Activated naive CD8-positive, alpha-beta T cell (primary cell): Measurements from ENCODE around the gene PAK6.
A peak's percentile ranks its signal among the peaks of the same experiment; 100 is the strongest.

Experiments used
- H3K27ac Mint-ChIP-seq: one replicate; pipeline ENCODE4 v1.8.0; 2021; ENCODE audit warnings: mixed read lengths
- H3K27me3 Mint-ChIP-seq: one replicate; pipeline ENCODE4 v1.8.0; 2021; ENCODE audit warnings: mixed read lengths
- H3K36me3 Mint-ChIP-seq: one replicate; pipeline ENCODE4 v1.8.0; 2021; ENCODE audit warnings: mixed read lengths
- H3K4me1 Mint-ChIP-seq: one replicate; pipeline ENCODE4 v1.8.0; 2021; ENCODE audit warnings: low read depth, mixed read lengths
- H3K4me3 Mint-ChIP-seq: one replicate; pipeline ENCODE4 v1.8.0; 2021; ENCODE audit warnings: mild to moderate bottlenecking, mixed read lengths
- H3K9me3 Mint-ChIP-seq: one replicate; pipeline ENCODE4 v1.8.0; 2021; ENCODE audit warnings: low read depth, mixed read lengths

The PAK6 gene

DNA sequence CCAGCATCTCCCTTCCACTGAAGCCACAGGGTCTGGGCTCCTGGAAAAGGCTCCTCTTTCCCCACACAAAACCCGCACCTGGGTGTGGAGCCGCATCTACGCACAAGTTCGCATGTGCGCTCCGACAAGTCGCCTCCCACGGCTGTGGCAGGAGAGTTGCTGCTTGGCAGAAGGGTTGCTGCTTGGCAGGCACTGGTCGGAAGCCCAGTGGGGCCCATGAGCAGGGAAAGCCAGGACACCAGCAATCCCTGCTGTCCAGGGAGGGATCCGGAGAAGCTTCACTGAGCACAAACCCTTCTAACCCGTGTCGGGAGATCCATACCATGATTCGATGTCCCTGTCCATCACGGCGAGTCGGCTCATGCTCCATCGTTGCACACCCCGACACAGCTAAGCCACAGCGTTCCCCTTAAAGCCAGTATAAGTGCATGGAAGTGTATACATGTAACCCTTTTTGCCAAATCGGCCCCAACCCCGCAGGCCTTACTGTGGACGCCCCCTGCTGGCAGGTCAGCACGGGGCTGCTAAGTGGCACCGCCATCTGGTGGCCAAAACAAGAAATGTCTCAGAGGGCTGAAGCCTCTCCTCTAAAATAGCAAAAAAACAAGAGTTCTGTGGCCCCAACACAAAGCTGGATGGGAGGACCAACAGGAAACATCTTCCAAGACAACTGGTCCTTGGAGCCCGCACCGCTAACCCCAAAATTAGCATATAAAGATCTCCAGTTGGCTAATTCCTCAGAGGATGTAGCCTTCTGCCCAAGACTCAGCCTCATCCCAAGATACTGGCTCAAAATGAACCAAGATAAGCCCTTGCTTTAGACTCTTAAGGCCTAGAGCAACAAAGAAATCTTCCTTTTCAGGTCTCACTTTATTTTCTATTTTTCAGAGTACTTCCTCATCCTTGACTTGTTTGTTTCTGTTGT lies 35.7 kb downstream of the PAK6 start:
- Mint-ChIP-seq H3K9me3 (no peaks in the 10 kb centered on the region), H3K36me3 (no peaks in the 10 kb centered on the region), H3K27me3 (peaks cover 7% of the 10 kb centered on the region), H3K4me3 (no peak overlapping the region), H3K27ac (no peak overlapping the region), H3K4me1 (peaks cover 9% of the 10 kb centered on the region)

DNA sequence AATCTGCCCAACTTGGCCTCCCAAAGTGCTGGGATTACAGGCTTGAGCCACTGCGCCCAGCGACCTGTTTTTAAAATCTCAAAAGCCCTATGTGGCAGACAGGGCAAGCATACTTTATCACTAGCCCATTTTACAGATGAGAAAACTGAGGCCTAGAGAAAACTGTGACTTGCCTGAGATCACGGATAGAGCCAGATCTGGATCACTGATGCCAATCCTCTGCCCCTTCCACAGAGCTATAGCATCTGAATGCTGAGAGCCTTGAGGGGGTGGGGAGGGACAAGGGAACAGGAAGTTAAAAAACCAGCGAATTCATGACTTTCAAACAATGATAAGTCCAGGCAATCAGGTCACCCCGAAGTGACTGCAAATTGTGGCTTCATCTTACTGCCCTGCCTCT lies 36.7 kb downstream of the PAK6 start:
- Mint-ChIP-seq H3K4me3 (no peak overlapping the region), H3K4me1 (peaks cover 9% of the 10 kb centered on the region), H3K27ac (no peak overlapping the region), H3K36me3 (no peaks in the 10 kb centered on the region), H3K27me3 (peaks cover 7% of the 10 kb centered on the region), H3K9me3 (no peaks in the 10 kb centered on the region)

DNA sequence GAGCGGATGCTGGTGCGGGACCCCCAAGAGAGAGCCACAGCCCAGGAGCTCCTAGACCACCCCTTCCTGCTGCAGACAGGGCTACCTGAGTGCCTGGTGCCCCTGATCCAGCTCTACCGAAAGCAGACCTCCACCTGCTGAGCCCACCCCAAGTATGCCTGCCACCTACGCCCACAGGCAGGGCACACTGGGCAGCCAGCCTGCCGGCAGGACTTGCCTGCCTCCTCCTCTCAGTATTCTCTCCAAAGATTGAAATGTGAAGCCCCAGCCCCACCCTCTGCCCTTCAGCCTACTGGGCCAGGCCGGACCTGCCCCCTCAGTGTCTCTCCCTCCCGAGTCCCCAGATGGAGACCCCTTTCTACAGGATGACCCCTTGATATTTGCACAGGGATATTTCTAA lies 37.1 kb downstream of the PAK6 start:
- peaks cover 7% of the 10 kb centered on the region for H3K27me3 Mint-ChIP-seq
- no peak overlapping the region for H3K27ac Mint-ChIP-seq
- no peaks in the 10 kb centered on the region for H3K9me3 Mint-ChIP-seq
- peaks cover 9% of the 10 kb centered on the region for H3K4me1 Mint-ChIP-seq
- H3K4me3 Mint-ChIP-seq, result no peak overlapping the region
- no peaks in the 10 kb centered on the region for H3K36me3 Mint-ChIP-seq

DNA sequence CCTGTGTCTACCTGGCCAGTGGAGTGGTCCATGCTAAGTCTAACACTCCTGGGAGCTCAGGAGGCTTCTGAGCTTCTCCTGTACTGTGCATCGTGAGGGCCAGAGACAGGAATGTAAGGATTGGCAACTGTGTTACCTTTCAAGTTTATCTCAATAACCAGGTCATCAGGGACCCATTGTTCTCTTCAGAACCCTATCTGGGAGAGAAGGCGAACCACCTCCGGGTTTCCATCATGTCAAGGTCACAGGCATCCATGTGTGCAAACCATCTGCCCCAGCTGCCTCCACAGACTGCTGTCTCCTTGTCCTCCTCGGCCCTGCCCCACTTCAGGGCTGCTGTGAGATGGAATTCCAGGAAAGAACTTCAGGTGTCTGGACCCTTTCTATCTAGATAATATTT lies 38.1 kb downstream of the PAK6 start:
- no peaks in the 10 kb centered on the region for H3K9me3 Mint-ChIP-seq
- peaks cover 9% of the 10 kb centered on the region for H3K4me1 Mint-ChIP-seq
- peaks cover 7% of the 10 kb centered on the region for H3K27me3 Mint-ChIP-seq
- H3K4me3 Mint-ChIP-seq, result no peak overlapping the region
- no peak overlapping the region for H3K27ac Mint-ChIP-seq
- no peaks in the 10 kb centered on the region for H3K36me3 Mint-ChIP-seq

DNA sequence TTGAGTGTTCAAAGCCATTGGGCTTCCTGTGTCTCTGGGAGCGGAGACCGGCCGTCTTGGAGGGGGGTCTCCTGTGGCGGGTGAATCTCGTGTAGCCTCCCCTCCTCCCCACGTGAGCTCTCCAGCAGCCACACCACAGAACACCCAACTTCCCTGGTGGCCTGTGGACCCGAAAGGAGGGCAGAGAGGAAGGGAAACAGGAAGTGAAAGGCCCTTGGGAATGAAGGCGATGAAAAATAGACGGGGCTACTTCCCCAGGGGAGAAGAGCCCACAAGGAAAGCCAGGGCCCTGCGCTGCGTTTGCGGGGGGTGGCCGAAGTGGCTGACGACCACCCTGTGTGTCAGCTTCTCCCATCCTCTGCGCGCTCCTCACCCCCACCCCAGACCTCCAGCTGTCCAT lies 38.6 kb downstream of the PAK6 start:
- no peaks in the 10 kb centered on the region for H3K9me3 Mint-ChIP-seq
- H3K4me1 Mint-ChIP-seq, result peaks cover 9% of the 10 kb centered on the region

DNA sequence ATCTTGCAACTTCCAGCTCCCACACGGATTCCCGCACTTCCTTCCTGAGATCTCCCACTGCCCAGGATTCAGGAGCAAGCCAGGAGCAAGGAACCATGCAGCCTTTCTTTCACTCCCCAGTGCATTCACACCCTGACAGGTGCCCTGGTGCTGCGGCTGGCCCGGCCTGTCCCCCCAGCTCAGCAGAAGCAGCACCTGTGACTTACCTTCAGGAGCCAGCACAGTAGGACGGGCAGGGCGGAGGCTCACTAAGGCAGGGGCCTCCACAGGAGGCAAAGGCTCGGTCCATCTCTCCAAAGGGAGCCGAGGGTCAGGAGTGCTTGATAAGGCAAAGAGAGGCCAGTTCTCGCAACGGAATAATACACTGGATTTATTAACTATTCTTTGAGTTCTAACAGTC lies 39.2 kb downstream of the PAK6 start:
- Mint-ChIP-seq H3K27ac (no peak overlapping the region), H3K27me3 (peaks cover 7% of the 10 kb centered on the region)

More for the DNA sequence above, 38.6 kb downstream of the PAK6 start:
- Mint-ChIP-seq H3K27ac (no peak overlapping the region), H3K4me3 (no peak overlapping the region), H3K36me3 (no peaks in the 10 kb centered on the region), H3K27me3 (peaks cover 7% of the 10 kb centered on the region)

DNA sequence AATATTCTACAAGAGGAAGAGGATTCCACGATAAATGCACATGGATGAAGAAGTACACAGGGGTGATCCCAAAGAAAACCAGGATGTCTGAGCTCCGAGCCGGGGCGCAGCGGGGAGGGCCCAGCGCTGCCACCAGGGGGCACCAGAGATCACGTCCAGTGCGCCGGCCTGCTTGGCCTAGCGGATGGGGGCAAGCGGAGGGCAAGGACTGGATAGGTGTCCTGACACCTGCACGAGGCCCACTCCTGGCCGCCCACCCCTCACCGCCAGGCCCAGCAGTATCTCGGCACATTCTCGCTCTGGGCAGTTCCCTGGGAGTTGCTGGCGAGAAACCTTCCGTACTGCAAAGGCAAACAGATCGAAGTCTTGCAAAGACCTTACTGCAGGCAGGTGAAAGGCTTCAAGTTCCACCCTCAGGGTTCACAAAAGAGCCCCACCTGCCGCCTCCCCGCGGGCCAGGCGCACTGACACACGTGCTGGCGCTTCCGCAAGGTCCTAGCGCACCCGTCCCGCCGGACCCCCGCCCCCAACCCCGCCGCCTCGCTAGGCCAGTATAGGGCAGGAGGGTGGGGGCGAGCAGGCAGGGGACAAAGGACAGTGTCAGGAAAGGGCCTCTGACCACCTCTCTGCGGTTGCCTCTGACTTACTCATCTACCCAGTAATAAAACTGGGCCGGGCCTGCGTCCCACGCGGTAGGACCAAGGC lies 40.7 kb downstream of the PAK6 start:
- H3K27ac Mint-ChIP-seq, result no peak overlapping the region
- peaks cover 7% of the 10 kb centered on the region for H3K27me3 Mint-ChIP-seq
- no peak overlapping the region for H3K4me3 Mint-ChIP-seq
- H3K4me1 Mint-ChIP-seq, result peaks cover 9% of the 10 kb centered on the region
- H3K9me3 Mint-ChIP-seq, result no peaks in the 10 kb centered on the region
- H3K36me3 Mint-ChIP-seq, result no peaks in the 10 kb centered on the region

More for the DNA sequence above, 39.2 kb downstream of the PAK6 start:
- H3K4me1 Mint-ChIP-seq, result peaks cover 9% of the 10 kb centered on the region
- no peaks in the 10 kb centered on the region for H3K9me3 Mint-ChIP-seq
- no peak overlapping the region for H3K4me3 Mint-ChIP-seq
- H3K36me3 Mint-ChIP-seq, result no peaks in the 10 kb centered on the region

DNA sequence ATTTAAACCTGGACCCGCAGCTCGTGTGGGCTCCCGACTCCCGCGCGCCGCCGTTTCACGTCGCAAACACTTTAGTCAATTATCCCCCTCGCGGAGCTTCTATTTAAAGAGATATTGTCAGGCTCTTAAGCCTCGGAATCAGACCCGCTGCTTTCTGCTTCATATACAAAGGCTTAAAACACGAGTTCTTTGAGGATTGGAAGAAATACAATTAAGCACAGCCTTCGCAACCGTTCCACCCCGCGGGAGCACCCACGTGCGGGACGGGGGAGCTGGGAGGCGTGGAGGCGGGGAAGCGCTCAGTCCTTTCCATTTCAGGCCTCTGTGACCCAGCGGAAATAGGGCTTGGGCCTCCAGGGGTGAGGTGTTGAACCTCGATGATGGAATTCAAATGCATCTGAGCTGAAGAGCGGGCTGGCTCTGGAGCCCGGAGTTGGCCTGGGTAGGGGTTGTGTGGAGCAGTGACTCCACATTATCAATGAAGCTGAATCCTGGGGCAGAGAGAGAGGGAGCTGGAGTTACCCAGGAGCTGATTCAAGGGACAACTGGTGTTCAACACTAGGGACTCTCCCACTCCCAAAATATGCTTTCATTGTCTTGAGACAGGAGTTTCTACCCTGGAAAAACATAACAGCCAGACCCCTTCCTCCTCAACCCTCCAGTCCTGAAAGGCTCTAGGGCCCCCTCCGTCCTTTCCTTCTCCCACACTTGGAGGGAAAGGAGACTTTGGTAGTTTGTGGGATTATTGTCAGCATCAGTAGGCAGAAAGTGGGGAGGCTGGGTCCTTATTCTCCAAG lies 41.6 kb downstream of the PAK6 start:
- Mint-ChIP-seq H3K9me3 (no peaks in the 10 kb centered on the region), H3K36me3 (no peaks in the 10 kb centered on the region), H3K27ac (no peak overlapping the region), H3K4me3 (no peak overlapping the region), H3K27me3 (peaks cover 7% of the 10 kb centered on the region), H3K4me1 (peaks cover 7% of the 10 kb centered on the region)

DNA sequence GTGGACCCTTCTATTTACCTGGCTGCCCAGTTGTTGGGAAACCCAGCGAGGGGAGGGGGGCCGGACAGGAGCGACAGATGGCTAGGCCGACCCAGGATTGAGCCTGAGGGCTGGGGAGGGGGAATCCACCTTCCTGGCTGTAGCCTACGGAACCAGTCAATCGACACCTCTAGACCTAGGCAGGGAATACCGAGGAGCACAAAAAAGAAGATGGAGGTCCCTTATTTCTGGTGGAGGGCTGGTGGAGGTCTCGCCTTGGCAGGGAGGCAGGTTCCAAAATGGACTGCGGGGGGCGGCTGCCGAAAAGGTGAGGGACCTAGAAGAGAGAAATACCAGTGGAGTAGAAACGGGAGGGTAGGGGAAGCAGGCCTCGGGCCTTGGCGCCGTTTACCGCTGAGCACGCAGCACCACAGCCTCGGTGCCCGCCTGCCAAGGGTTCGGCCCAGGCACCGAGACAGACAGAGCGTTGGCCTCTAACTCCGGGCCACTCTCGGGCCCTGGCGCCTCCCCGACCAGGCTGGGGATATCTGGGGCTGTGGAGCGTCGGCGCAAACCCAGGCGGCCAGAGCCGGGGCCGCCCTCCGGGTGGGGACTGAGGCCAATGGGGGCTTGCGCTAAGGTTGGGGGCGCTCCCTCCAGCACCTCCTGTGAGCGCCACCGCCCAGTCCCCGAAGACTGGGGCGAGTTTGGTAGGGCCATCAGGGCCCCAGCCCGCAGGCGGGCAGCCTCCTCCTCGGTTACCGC lies 42.4 kb downstream of the PAK6 start:
- Mint-ChIP-seq H3K36me3 (no peaks in the 10 kb centered on the region), H3K27me3 (peaks cover 7% of the 10 kb centered on the region), H3K27ac (peak overlapping the region; percentile 68), H3K9me3 (no peaks in the 10 kb centered on the region), H3K4me3 (peak overlapping the region; percentile 61), H3K4me1 (peaks cover 7% of the 10 kb centered on the region)

DNA sequence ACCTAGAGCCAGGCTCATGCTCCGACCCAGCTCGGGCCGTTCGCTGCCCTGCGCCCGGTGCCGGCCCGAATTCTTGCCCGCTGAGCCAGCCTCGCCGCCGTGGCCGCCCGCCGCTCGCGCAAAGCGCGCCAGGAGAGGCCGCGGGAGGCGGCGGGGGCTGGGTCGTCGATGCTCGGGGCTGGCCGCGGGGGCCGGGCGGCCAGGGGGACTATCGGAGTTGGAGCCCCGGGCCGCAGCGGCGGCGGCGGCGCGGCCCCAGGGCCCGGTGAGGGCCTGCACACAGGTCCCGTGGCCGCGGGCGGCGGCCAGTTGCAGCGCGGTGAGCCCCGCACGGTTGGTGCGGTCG lies 42.9 kb downstream of the PAK6 start:
- Mint-ChIP-seq H3K4me3 (no peak overlapping the region), H3K9me3 (no peaks in the 10 kb centered on the region), H3K36me3 (no peaks in the 10 kb centered on the region), H3K27ac (no peak overlapping the region), H3K27me3 (peaks cover 7% of the 10 kb centered on the region), H3K4me1 (peaks cover 7% of the 10 kb centered on the region)

DNA sequence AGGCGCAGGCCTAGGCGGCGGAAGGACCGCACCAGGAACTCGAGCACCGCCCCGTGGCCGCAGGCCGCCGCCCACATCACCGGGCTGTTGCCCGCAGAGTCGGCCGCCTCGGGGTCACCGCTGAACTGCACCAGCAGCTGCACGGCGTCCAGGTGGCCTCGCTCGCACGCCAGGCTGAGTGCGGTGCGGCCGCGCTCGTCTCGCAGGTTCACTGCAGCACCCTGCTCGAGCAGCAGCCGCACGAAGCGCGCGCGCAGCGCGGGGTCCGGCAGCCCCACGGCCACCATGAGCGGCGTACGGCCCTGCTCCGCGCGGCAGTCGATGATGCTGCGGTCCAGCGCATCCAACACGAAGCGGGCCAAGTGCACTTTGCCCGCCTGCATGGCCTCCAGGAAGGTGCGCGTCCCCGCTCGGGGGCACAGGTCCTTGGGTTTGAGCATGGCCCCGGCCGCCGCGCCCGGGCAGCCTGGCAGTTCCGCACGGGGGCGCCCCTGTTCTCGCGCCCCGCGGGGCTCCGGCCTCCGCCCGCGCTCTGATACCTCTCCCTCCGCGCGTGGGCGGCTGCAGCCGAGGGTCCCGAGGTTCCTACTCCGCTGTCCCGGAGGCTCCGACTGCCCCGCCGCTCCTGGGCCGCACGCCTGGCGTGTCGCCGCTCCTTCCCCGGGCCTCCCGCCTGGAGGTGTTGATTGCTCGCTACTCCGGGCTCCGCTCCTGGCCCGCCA lies 43.4 kb downstream of the PAK6 start:
- no peaks in the 10 kb centered on the region for H3K9me3 Mint-ChIP-seq
- H3K27me3 Mint-ChIP-seq, result peaks cover 7% of the 10 kb centered on the region
- H3K27ac Mint-ChIP-seq, result no peak overlapping the region
- no peaks in the 10 kb centered on the region for H3K36me3 Mint-ChIP-seq
- H3K4me1 Mint-ChIP-seq, result peaks cover 6% of the 10 kb centered on the region
- H3K4me3 Mint-ChIP-seq, result peak overlapping the region; percentile 63

DNA sequence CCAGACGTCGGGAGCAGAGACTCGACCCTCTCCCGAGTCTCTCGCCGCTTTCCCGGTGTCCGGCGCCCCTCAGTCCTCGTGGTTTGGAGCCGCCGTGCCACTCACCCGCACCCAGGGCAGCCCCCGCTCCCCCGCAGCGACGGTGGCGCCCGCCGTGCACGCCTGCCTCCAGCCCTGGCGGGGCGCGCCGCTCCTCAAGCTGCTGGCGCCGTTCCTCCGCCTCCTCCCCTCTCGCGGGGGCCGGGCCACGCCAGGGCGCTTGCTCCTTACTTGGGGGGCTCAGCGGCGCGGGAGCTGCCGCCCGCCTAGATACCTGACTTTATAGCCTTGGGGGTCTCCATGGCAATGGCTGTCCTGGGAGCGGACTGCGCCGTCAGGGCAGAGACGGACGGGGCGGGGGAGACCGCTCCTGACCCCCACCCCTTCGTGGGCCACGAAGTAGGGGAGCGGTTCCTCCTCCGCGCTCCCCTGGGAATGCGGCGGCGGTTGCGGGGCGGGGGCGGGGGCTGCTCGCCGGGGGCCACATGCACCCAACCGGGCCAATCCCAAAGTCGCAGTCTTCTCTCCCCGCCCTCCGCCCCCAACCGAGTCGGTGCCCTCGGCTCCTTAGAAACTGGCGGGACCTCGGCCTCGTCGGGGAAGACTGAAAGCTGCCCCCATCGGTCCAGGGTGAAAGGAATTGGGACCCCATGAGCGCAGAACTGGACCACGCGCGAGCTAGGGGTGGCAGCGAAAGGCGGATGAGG lies 44.2 kb downstream of the PAK6 start, which contains the start of gene ANKRD63:
ANKRD63 (minus strand) TSS at position 196 of the 746 bp plus-strand sequence. CDS start 478 bp downstream, outside the sequence.
- Mint-ChIP-seq H3K4me1 (peaks cover 4% of the 10 kb centered on the region), H3K27me3 (peaks cover 7% of the 10 kb centered on the region), H3K4me3 (peak within 1 kb of the TSS; percentile 63), H3K36me3 (no peaks in the 10 kb centered on the region), H3K27ac (no peak within 1 kb of the TSS), H3K9me3 (no peaks in the 10 kb centered on the region)

DNA sequence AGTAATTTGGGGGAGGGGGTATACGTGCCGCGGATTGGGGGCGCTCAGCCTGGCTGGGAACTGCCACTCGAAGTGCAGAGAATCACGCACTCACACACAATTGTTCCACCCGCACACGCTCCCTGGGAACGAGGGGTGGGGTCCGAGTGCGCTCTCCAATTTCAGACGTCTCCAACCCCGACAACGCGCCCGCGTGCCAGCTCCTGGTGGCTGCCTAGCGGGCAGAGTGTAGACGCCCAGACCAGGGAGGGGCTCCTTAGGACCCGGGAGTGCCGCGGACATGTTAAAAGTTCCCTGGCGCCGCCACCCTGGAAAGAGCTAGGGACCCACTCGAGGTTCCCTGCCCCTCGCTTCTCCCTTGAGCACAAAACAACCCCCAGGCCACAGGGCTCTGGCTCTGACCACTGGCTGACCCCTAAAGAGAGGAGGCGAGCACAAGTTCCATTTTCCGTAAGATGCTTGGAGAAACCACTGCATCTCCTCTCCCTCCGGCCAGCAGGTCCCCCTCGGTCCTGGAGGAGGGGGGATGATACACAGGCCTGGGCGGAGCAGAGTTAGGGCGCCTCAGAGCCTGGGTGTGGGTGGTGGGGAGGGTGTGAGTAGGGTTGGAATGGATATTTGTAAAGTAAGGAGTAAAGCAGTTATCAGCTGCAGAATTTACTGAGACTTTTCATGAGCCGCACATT lies 44.9 kb downstream of the PAK6 start:
- Mint-ChIP-seq H3K9me3 (no peaks in the 10 kb centered on the region), H3K4me1 (peaks cover 4% of the 10 kb centered on the region), H3K4me3 (peak overlapping the region; percentile 35), H3K27me3 (peaks cover 4% of the 10 kb centered on the region), H3K27ac (no peak overlapping the region), H3K36me3 (no peaks in the 10 kb centered on the region)
